K562 (cell line): ENCODE results near the gene KCTD7.

Experiments used
- ADNP ChIP-seq: fragments of 200-800 bp; sonication (Bioruptor generic); IDR thresholded peaks from 2 replicates; pipeline ENCODE4 v1.6.1; 2016; ENCODE audit warnings: missing genetic modification characterization, missing compliant biosample characterization
- BACH1 ChIP-seq: fragments of 200-800 bp; sonication (Bioruptor generic); IDR thresholded peaks from 2 replicates; pipeline ENCODE4 v1.6.1; 2016; ENCODE audit warnings: missing genetic modification characterization, missing compliant biosample characterization
- NFRKB ChIP-seq: fragments of 450-650 bp; IDR thresholded peaks from 2 replicates; pipeline ENCODE4 v1.6.1; 2016; ENCODE audit warnings: low read depth
- NR2C2 ChIP-seq, 2 experiments: fragments of 200-800 bp in 1 of 2; sonication (Bioruptor generic) in 1 of 2; sonication (generic) in 1 of 2; formaldehyde crosslinking in 1 of 2; IDR thresholded peaks; 2 replicates each; pipeline versions ENCODE4 v1.6.1 to v1.8.0; 2016 to 2022; ENCODE audit warnings: mild to moderate bottlenecking in 1 of 2, missing compliant biosample characterization in 1 of 2, missing genetic modification characterization in 1 of 2, missing genetic modification reagents in 1 of 2
- PCBP2 ChIP-seq: fragments of 200-400 bp; formaldehyde crosslinking; IDR thresholded peaks from 2 replicates; pipeline ENCODE4 v1.6.1; 2018; ENCODE audit warnings: low read length, low read depth, mild to moderate bottlenecking, moderate library complexity; ENCODE audit not compliant: poor library complexity, severe bottlenecking
- RAD21 ChIP-seq, 2 experiments: fragments of 250-450 bp in 1 of 2; fragments of 450-650 bp in 1 of 2; sonication (Bioruptor Pico) in 1 of 2; formaldehyde crosslinking in 1 of 2; IDR thresholded peaks in 1 of 2; conservative IDR thresholded peaks in 1 of 2; 2 replicates each; pipeline versions ENCODE4 v1.4.0 to v1.8.0; 2020 to 2022; ENCODE audit warnings: mild to moderate bottlenecking in 2 of 2, moderate library complexity in 1 of 2
- RBM17 ChIP-seq: fragments of 200-400 bp; formaldehyde crosslinking; IDR thresholded peaks from 2 replicates; pipeline ENCODE4 v1.6.1; 2017; ENCODE audit warnings: low read depth, mild to moderate bottlenecking, low read length, borderline replicate concordance
- SNRNP70 ChIP-seq: fragments of 200-400 bp; formaldehyde crosslinking; optimal IDR thresholded peaks from 2 replicates; pipeline ENCODE3; 2017; ENCODE audit warnings: low read depth, low read length
- TRIM28 ChIP-seq: fragments of 450-650 bp; IDR thresholded peaks from 2 replicates; pipeline ENCODE4 v1.6.1; 2017
- ZBTB8A ChIP-seq: fragments of 450-650 bp; IDR thresholded peaks from 2 replicates; pipeline ENCODE4 v1.6.1; 2018; ENCODE audit warnings: mild to moderate bottlenecking, moderate library complexity; ENCODE audit not compliant: partially characterized antibody
- TF ChIP-seq, protein P1 (sequence below), 3 experiments: IDR thresholded peaks in 2 of 3; conservative IDR thresholded peaks in 1 of 3; 2 replicates each; pipeline ENCODE4 v1.5.1; 2011 to 2012; ENCODE audit warnings: low read length in 3 of 3, mild to moderate bottlenecking in 3 of 3, control low read depth in 2 of 3, improper control_type of control experiment in 1 of 3, inconsistent platforms in 1 of 3, low read depth in 1 of 3, mixed read lengths in 1 of 3, moderate library complexity in 1 of 3; ENCODE audit not compliant: insufficient read depth in 2 of 3
- TF ChIP-seq, protein P2 (sequence below): sonication (generic); formaldehyde crosslinking; IDR thresholded peaks from 2 replicates; pipeline ENCODE4 v1.9.0; 2022; ENCODE audit warnings: mild to moderate bottlenecking, missing genetic modification reagents
- TF ChIP-seq, protein P3 (sequence below): fragments of 450-650 bp; conservative IDR thresholded peaks from 2 replicates; pipeline ENCODE4 v1.6.1; 2016; ENCODE audit warnings: missing genetic modification characterization, low read depth, mild to moderate bottlenecking, control low read depth, missing compliant biosample characterization
- TF ChIP-seq, protein P4 (sequence below): sonication (generic); formaldehyde crosslinking; IDR thresholded peaks from 2 replicates; pipeline ENCODE4 v1.8.0; 2023; ENCODE audit warnings: mild to moderate bottlenecking, missing genetic modification reagents

DNA sequence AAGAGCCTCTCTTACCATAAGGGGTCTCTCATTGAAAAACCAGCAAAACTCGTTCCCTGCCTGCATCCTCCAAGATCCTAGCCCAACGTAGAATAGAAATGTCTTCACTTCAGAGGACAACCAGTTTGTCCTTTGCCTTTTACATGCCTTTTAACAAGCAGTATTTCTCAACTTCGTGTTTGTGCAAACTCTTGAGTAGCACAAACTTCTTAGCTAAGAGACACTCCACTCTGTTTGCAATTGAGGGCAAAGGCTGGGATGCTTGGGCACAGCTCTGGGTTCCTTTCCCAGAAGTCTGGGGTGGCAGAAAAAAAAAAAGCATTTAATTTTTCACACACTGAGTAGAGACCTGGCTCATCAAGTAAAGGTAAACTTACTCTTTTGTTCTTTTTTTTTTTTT is 19.5 kb upstream of the KCTD7 start:
- TF ChIP-seq, protein P1, sequence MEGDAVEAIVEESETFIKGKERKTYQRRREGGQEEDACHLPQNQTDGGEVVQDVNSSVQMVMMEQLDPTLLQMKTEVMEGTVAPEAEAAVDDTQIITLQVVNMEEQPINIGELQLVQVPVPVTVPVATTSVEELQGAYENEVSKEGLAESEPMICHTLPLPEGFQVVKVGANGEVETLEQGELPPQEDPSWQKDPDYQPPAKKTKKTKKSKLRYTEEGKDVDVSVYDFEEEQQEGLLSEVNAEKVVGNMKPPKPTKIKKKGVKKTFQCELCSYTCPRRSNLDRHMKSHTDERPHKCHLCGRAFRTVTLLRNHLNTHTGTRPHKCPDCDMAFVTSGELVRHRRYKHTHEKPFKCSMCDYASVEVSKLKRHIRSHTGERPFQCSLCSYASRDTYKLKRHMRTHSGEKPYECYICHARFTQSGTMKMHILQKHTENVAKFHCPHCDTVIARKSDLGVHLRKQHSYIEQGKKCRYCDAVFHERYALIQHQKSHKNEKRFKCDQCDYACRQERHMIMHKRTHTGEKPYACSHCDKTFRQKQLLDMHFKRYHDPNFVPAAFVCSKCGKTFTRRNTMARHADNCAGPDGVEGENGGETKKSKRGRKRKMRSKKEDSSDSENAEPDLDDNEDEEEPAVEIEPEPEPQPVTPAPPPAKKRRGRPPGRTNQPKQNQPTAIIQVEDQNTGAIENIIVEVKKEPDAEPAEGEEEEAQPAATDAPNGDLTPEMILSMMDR (IDR thresholded peaks at IDR 0.05 in 2 of 3, conservative IDR thresholded peaks at IDR 0.05 in 1 of 3; ENCODE audit: insufficient read depth in 2 of 3, low read depth in 1 of 3, low read length in 3 of 3): no peak
- TF ChIP-seq ADNP (no peak), NR2C2 (CRISPR knock-in tag; IDR thresholded peaks at IDR 0.05) (no peak), NR2C2 (tag; IDR thresholded peaks at IDR 0.05) (no peak), ZBTB8A (no peak), SNRNP70 (no peak), RBM17 (no peak), RAD21 (CRISPR knock-in tag; conservative IDR thresholded peaks at IDR 0.05 in 1 of 2, IDR thresholded peaks at IDR 0.05 in 1 of 2) (no peak), PCBP2 (no peak), BACH1 (no peak), NFRKB (no peak), TRIM28 (no peak)
- TF ChIP-seq, protein P2, sequence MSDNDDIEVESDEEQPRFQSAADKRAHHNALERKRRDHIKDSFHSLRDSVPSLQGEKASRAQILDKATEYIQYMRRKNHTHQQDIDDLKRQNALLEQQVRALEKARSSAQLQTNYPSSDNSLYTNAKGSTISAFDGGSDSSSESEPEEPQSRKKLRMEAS: no peak
- TF ChIP-seq, protein P3, sequence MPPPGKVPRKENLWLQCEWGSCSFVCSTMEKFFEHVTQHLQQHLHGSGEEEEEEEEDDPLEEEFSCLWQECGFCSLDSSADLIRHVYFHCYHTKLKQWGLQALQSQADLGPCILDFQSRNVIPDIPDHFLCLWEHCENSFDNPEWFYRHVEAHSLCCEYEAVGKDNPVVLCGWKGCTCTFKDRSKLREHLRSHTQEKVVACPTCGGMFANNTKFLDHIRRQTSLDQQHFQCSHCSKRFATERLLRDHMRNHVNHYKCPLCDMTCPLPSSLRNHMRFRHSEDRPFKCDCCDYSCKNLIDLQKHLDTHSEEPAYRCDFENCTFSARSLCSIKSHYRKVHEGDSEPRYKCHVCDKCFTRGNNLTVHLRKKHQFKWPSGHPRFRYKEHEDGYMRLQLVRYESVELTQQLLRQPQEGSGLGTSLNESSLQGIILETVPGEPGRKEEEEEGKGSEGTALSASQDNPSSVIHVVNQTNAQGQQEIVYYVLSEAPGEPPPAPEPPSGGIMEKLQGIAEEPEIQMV (tag): no peak
- TF ChIP-seq, protein P4, sequence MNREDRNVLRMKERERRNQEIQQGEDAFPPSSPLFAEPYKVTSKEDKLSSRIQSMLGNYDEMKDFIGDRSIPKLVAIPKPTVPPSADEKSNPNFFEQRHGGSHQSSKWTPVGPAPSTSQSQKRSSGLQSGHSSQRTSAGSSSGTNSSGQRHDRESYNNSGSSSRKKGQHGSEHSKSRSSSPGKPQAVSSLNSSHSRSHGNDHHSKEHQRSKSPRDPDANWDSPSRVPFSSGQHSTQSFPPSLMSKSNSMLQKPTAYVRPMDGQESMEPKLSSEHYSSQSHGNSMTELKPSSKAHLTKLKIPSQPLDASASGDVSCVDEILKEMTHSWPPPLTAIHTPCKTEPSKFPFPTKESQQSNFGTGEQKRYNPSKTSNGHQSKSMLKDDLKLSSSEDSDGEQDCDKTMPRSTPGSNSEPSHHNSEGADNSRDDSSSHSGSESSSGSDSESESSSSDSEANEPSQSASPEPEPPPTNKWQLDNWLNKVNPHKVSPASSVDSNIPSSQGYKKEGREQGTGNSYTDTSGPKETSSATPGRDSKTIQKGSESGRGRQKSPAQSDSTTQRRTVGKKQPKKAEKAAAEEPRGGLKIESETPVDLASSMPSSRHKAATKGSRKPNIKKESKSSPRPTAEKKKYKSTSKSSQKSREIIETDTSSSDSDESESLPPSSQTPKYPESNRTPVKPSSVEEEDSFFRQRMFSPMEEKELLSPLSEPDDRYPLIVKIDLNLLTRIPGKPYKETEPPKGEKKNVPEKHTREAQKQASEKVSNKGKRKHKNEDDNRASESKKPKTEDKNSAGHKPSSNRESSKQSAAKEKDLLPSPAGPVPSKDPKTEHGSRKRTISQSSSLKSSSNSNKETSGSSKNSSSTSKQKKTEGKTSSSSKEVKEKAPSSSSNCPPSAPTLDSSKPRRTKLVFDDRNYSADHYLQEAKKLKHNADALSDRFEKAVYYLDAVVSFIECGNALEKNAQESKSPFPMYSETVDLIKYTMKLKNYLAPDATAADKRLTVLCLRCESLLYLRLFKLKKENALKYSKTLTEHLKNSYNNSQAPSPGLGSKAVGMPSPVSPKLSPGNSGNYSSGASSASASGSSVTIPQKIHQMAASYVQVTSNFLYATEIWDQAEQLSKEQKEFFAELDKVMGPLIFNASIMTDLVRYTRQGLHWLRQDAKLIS: no peak
